Measurements from ENCODE around the gene ITSN1.

Gene ITSN1

GRCh38 chr21:33677450-33677849 lies 35.1 kb downstream of the ITSN1 start:
- no peak for DNase-seq (ENCODE audit: low read depth in 1 of 2, low spot score in 1 of 2)

DNA sequence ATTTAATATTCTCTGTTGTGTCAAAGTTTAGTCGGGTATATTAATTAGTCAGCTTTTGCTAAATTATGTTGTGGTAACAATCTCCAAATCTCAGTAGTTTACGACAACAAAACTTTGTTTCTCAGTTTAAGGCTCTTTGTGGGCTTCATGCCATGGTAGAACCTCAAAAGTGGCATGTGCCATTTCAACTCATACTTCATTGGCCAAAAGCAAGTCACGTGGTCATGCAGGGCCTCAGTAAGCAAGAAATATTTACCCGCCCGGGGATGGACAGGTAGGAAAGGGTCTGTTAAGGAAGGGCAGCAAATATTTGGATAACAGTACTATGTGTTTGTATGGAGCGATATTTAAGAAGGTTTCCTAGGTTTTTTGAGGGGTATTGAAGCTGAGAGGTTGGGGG lies 38.6 kb downstream of the ITSN1 start:
- DNase-seq (ENCODE audit: low read depth in 1 of 2, low spot score in 1 of 2), result no peak

GRCh38 chr21:33682992-33683627 lies 40.8 kb downstream of the ITSN1 start:
- DNase-seq (ENCODE audit: low read depth in 1 of 2, low spot score in 1 of 2), result no peak

DNA sequence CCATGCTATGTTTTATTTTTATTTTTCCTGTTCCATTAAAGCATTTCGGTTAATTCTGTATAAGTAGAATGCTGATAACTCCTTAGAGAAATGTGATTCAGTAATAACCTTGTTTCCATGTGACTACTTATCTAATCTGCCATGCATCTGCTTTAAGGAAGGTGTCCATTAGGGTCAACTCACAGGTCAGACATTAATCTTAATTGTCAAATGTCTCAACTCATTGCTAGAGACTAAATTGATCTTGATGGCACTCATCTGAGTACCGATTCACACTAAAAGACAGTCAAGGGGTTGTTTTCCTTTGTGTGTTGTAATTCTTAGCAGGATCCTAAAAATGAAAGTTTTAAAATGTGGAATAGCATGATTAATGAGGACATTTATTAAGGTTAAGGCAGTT lies 41.8 kb downstream of the ITSN1 start:
- no peak for DNase-seq (ENCODE audit: low read depth in 1 of 2, low spot score in 1 of 2)

GRCh38 chr21:33684923-33685560 lies 42.7 kb downstream of the ITSN1 start:
- DNase-seq (ENCODE audit: low read depth in 1 of 2, low spot score in 1 of 2), result no peak

DNA sequence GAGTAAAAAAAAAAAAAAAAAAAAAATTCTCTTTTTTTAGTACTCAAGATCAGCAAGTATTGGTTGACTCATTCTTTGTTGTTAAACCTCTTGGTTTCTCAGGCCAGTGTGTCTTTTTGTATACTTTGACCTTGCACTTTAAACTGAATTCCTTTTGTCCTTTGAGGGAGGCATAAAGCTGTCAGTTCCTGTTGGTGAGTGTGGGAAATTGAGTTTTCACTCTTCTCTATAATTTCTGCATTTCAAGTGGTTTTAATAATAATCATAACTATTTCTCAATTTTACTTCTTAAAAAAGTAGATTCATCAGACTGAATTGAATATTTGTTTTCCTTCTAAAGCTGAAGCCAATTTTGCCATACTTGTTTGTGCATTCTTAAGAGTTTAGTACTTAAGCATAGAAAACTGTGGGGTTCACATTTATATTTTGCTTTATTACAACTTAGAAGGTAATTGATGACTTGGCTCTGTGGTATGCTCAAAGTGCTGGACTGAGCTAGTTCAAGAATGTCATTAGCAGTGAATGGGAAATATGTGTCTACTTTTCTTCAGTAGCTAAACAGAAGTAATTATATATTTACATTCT lies 43.4 kb downstream of the ITSN1 start:
- DNase-seq (ENCODE audit: low read depth in 1 of 2, low spot score in 1 of 2), result no peak

DNA sequence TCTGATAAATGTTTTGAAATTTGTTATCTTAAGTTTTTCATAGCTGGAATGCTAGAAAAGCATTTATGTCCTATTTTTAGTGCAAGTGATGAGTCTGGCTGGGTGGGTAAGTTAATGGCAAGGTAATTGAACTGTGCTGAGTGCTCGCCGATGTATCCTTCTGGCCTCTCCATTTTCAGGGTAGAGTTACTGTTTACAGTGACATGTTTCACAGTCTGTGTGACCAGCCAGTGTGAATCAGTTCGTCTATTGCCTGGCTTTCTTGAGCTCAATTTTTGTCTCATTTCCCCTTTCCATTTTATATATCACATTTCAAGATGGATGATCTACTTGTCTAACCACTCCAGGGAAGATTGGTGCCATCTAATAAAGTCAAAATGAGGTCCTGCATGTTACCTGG lies 44.1 kb downstream of the ITSN1 start:
- no peak for DNase-seq (ENCODE audit: low read depth in 1 of 2, low spot score in 1 of 2)

- DNase-seq (ENCODE audit: low read depth in 1 of 2, low spot score in 1 of 2), result no peak
Measured at GRCh38 chr21:33687634-33688033, 45.3 kb downstream of the ITSN1 start.

DNA sequence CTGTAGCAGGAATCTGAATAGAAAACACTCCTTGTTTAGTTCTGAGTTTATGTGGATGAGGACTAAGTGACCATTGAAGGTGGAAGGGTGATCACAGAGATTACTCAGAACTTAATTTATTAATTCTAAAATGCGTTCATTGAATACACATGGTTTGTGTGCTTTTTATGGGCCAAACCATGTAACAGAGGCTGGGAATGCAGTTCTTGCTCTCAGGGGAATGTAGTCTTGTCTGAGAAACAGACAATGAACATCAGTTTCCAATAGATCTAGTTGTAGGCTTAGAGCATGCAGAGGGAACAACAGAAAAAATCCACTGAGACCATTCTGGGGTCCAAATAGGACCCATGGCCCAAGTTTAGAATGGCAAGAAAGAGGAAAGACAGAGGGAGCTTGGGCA lies 46.1 kb downstream of the ITSN1 start:
- no peak for DNase-seq (ENCODE audit: low read depth in 1 of 2, low spot score in 1 of 2)

DNA sequence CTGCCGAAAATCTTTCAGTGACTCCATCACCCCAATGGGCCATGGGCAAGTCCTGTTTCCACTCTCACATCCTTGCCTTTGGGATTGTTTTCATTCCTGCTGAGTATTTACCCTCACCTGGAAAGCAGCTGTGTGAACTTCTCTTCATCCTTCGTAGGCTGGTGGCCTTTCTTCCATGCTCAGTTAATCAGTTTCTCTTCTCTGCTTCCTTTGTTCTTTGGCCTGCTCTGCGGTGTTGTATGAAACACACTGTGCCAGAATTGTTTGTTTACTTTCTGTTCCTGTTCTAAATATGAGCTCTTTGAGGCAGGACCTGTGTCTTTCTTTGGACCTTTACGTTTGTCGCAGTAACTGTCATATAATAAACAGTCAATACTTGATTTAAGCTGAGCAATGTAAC lies 48.6 kb downstream of the ITSN1 start:
- DNase-seq (ENCODE audit: low read depth in 1 of 2, low spot score in 1 of 2), result no peak

- no peak for DNase-seq (ENCODE audit: low read depth in 1 of 2, low spot score in 1 of 2)
Measured at GRCh38 chr21:33691945-33692603, 49.8 kb downstream of the ITSN1 start.

DNA sequence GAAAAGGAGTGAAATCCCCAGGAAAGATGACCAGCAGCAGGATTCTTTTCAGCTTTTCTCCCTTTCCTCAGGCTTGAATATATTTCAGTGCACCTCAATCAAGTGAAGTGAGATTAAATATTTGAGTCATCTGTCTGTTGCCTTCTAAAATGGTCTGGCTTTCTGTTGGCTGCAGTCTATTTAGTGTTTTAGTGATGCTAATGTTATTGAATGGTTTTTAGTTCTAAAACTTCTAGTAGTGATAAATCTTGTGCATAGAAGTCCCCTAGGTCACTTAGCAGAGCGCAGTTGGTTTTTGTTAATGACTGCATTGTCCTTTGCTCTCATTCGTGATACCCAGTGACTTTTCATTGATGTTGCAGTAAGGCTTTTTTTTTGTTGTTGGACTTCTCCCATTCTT lies 53.5 kb downstream of the ITSN1 start:
- DNase-seq (ENCODE audit: low read depth in 1 of 2, low spot score in 1 of 2), result no peak

GRCh38 chr21:33696465-33696864 lies 54.2 kb downstream of the ITSN1 start:
- DNase-seq (ENCODE audit: low read depth in 1 of 2, low spot score in 1 of 2), result no peak

GRCh38 chr21:33698087-33698860 lies 56.0 kb downstream of the ITSN1 start:
- DNase-seq (ENCODE audit: low read depth in 1 of 2, low spot score in 1 of 2), result no peak

GRCh38 chr21:33699277-33699676 lies 57.0 kb downstream of the ITSN1 start:
- DNase-seq (ENCODE audit: low read depth in 1 of 2, low spot score in 1 of 2), result no peak

- DNase-seq (ENCODE audit: low read depth in 1 of 2, low spot score in 1 of 2), result no peak
Measured at GRCh38 chr21:33700491-33700890, 58.2 kb downstream of the ITSN1 start.

DNA sequence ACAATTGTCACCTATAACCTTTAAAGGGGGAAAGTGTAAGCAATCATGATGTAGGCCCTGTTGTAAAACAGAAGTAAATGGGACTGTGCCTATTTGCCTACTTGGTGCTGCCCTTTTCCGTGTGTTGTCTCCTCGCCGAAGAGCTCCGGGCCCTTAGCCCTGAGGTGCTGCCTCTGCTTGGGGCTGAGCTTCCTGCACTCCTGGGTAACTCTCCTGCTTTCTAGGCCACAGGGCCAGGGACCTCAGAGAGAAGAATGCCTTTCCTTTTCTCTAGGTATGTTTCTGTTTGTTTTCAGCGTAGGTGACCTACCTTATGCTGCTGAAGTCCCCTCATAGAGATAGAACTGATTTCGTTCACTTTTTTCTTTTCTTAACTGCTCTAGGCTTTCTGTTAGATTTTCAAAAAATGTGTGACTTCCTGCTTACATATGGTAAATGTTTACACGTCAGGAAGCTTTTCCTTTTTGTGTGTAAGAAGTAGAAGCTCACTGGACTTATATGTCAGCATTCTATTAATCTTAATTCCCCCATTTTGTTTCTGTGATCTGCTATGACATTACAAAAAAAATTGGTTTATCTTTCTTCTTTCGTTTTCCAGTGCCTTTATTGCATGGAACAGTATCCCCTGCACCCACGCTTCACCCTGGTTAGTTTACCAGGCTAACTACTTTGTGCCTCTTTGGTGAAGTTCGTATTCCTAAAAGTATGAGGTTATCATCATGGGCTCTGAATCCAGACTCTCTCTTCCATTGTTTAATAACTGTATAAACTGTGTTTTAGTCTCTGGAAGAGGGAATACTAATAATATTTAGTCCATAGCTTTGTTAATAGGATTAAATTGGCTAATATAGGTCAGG lies 61.7 kb downstream of the ITSN1 start:
- no peak for DNase-seq (ENCODE audit: low read depth in 1 of 2, low spot score in 1 of 2)

GRCh38 chr21:33707846-33708245 lies 65.5 kb downstream of the ITSN1 start:
- DNase-seq (ENCODE audit: low read depth in 1 of 2, low spot score in 1 of 2), result no peak

GRCh38 chr21:33708874-33709273 lies 66.6 kb downstream of the ITSN1 start:
- DNase-seq (ENCODE audit: low read depth in 1 of 2, low spot score in 1 of 2), result no peak

GRCh38 chr21:33712022-33712803 lies 69.9 kb downstream of the ITSN1 start:
- no peak for DNase-seq (ENCODE audit: low read depth in 1 of 2, low spot score in 1 of 2)
